Endothelial cell of umbilical vein (primary cell): Measurements from ENCODE around the gene GHITM. TPM values are rescaled to one million over a fixed set of nuclear protein-coding genes. Genes with fewer than 3 reads are reported as not detected.

Source experiments
- BruUV-seq: library from RNA; stranded (reverse); fragments of 400-500 nt; replicated peaks from 2 replicates; lab custom pipeline; 2021; lab: Mats Ljungman, UMichigan
- CTCF ChIA-PET: fragments of 300-600, 350-600 bp; sonication (Branson Sonifier 250); formaldehyde crosslinking; loops from one replicate; lab custom pipeline; 2021; ENCODE audit warnings: antibody characterized with exemption, inconsistent platforms; lab: Charles Lee
- POLR2A ChIA-PET: fragments of 300-600, 350-600 bp; sonication (Branson Sonifier 250); formaldehyde crosslinking; loops from one replicate; lab custom pipeline; 2021; ENCODE audit warnings: antibody characterized with exemption, inconsistent platforms; lab: Charles Lee
- DNase-seq: peaks from one replicate; pipeline ENCODE4 v3.0.0-alpha.2; 2011; ENCODE audit warnings: low read depth, low spot score
- FAIRE-seq: peaks from 2 replicates; lab custom pipeline; 2011; peaks lifted over from hg19 to GRCh38; lab: Jason Lieb, UNC
- H2AFZ ChIP-seq: 2 replicates; pipeline ENCODE4 v1.6.0; 2012; ENCODE audit warnings: low read depth, low read length, control low read depth, inconsistent platforms
- H3K27ac ChIP-seq: 2 replicates; pipeline ENCODE4 v1.5.1; 2011; ENCODE audit warnings: low read depth, mild to moderate bottlenecking, control low read depth, low read length, moderate library complexity; ENCODE audit not compliant: insufficient read depth
- H3K27me3 ChIP-seq, 2 experiments: 2 replicates each; pipeline versions ENCODE4 v1.6.0 to v1.6.1; 2011; ENCODE audit warnings: low read length in 2 of 2, mixed read lengths in 1 of 2; ENCODE audit not compliant: control insufficient read depth in 2 of 2, insufficient read depth in 2 of 2
- H3K36me3 ChIP-seq, 2 experiments: 2 replicates in 1 of 2; 3 replicates in 1 of 2; pipeline ENCODE4 v1.5.1; 2011; ENCODE audit warnings: low read length in 2 of 2, mild to moderate bottlenecking in 1 of 2, moderate library complexity in 1 of 2; ENCODE audit not compliant: control insufficient read depth in 2 of 2, insufficient read depth in 2 of 2; ENCODE audit errors: extremely low read depth in 1 of 2
- H3K4me1 ChIP-seq: 3 replicates; pipeline ENCODE4 v1.5.1; 2011; ENCODE audit warnings: mild to moderate bottlenecking, low read length; ENCODE audit not compliant: control insufficient read depth, insufficient read depth; ENCODE audit errors: extremely low read depth
- H3K4me2 ChIP-seq: 2 replicates; pipeline ENCODE4 v1.6.1; 2011; ENCODE audit warnings: low read length, control low read depth, mixed read lengths; ENCODE audit not compliant: insufficient read depth
- H3K4me3 ChIP-seq, 3 experiments: fragments of 200-600 bp in 1 of 3; sonication (generic), shearing (Covaris generic) in 1 of 3; replicated peaks in 1 of 3; 2 replicates each; pipeline ENCODE4 v1.5.1; 2011 to 2016; ENCODE audit warnings: control low read depth in 3 of 3, low read length in 3 of 3, mild to moderate bottlenecking in 2 of 3, inconsistent platforms in 1 of 3, low read depth in 1 of 3, moderate library complexity in 1 of 3; ENCODE audit not compliant: insufficient read depth in 1 of 3
- H3K79me2 ChIP-seq: 2 replicates; pipeline ENCODE4 v1.6.0; 2012; ENCODE audit warnings: low read length, inconsistent platforms; ENCODE audit not compliant: control insufficient read depth, insufficient read depth
- H3K9ac ChIP-seq: replicated peaks from 2 replicates; pipeline ENCODE3; 2011; ENCODE audit warnings: low read length, control low read depth; ENCODE audit not compliant: insufficient read depth; ENCODE audit errors: extremely low read depth
- H3K9me1 ChIP-seq: replicated peaks from 3 replicates; pipeline ENCODE4 v1.6.0; 2011; ENCODE audit warnings: mild to moderate bottlenecking, low read length; ENCODE audit not compliant: control insufficient read depth, insufficient read depth; ENCODE audit errors: extremely low read depth
- H3K9me3 ChIP-seq: replicated peaks from 2 replicates; pipeline ENCODE4 v1.5.1; 2012; ENCODE audit warnings: low read length, inconsistent platforms; ENCODE audit not compliant: control insufficient read depth, insufficient read depth
- H4K20me1 ChIP-seq: replicated peaks from 2 replicates; pipeline ENCODE3; 2011; ENCODE audit warnings: mild to moderate bottlenecking, low read length; ENCODE audit not compliant: control insufficient read depth, insufficient read depth; ENCODE audit errors: extremely low read depth
- CTCF ChIP-seq, 2 donors: IDR thresholded peaks; 1 replicate in 1 of 2; 2 replicates in 1 of 2; pipeline ENCODE4 v1.5.1; 2011; ENCODE audit warnings: low read length in 2 of 2, mild to moderate bottlenecking in 2 of 2, moderate library complexity in 2 of 2, control low read depth in 1 of 2, inconsistent platforms in 1 of 2, low read depth in 1 of 2; ENCODE audit not compliant: insufficient read depth in 1 of 2; ENCODE audit errors: extremely low read depth in 1 of 2
- EZH2 ChIP-seq: IDR thresholded peaks from 2 replicates; pipeline ENCODE4 v1.6.1; 2012; ENCODE audit warnings: borderline replicate concordance, low read depth, mild to moderate bottlenecking, moderate library complexity, low read length, inconsistent platforms; ENCODE audit not compliant: severe bottlenecking
- FOS ChIP-seq: IDR thresholded peaks from 2 replicates; pipeline ENCODE4 v1.6.1; 2011; ENCODE audit warnings: mild to moderate bottlenecking, low read length, moderate library complexity, borderline replicate concordance; ENCODE audit not compliant: insufficient read depth
- GATA2 ChIP-seq: IDR thresholded peaks from 2 replicates; pipeline ENCODE4 v1.7.0; 2011; ENCODE audit warnings: low read depth, mild to moderate bottlenecking, moderate library complexity, mixed read lengths, low read length; ENCODE audit not compliant: insufficient read length, insufficient read depth
- JUN ChIP-seq: IDR thresholded peaks from 2 replicates; pipeline ENCODE4 v1.6.1; 2011; ENCODE audit warnings: borderline replicate concordance, low read depth; ENCODE audit not compliant: insufficient read length, insufficient read depth
- MAX ChIP-seq: IDR thresholded peaks from 2 replicates; pipeline ENCODE4 v1.6.1; 2011; ENCODE audit not compliant: insufficient read depth, insufficient read length
- MYC ChIP-seq: IDR thresholded peaks from one replicate; pipeline ENCODE4 v1.6.1; 2011; ENCODE audit warnings: mild to moderate bottlenecking, low read depth, low read length
- POLR2A ChIP-seq: IDR thresholded peaks from 2 replicates; pipeline ENCODE4 v1.6.1; 2012; ENCODE audit warnings: low read depth, mild to moderate bottlenecking, control low read depth, low read length
- POLR2AphosphoS5 ChIP-seq: IDR thresholded peaks from 2 replicates; pipeline ENCODE4 v1.6.1; 2012; ENCODE audit warnings: low read depth, mild to moderate bottlenecking, control low read depth, low read length, moderate library complexity; ENCODE audit not compliant: insufficient read depth
- dilution Hi-C: fragments of 300-500 bp; cut with MboI; formaldehyde crosslinking; loops from one replicate; pipeline ENCODE4 v1.15.0; 2019; ENCODE audit warnings: low sequenced_read_pairs; ENCODE audit not compliant: extremely low pct_ligation_motif_present
- intact Hi-C: fragments of 100-400 bp; cut with micrococcal nuclease; formaldehyde crosslinking; loops from one replicate; pipeline ENCODE4 v1.10.0; 2022
- polyA plus RNA-seq, 4 experiments: library from polyadenylated mRNA; depleted of rRNA in 3 of 4; stranded (reverse) in 3 of 4; unstranded in 1 of 4; fragments of >200 nt; gene quantifications; 2 replicates each; pipeline versions ENCODE4 v1.2.1 to v1.2.3, GENCODE V29; 2011 to 2012; ENCODE audit warnings: missing spikeins in 1 of 4
- total RNA-seq: library from RNA; stranded (reverse); gene quantifications from 2 replicates; pipeline ENCODE4 v1.2.3, GENCODE V29; 2021

The GHITM gene
- total and polyA plus RNA-seq, 2 donors (not counting 3 experiments of a cell fraction or from before 2014, with no cell fraction given), result 113 to 122 TPM

GRCh38 chr10:84163996-84164395, 24.7 kb downstream of the GHITM start:
- Histone ChIP-seq H3K36me3 (no peaks in the 10 kb centered on the region), H3K9ac (no peak overlapping the region), H2AFZ (no peak overlapping the region), H3K4me3 (no peak overlapping the region), H3K27me3 (peaks cover 3 to 5% of the 10 kb centered on the region in 2 experiments), H3K9me1 (no peaks in the 10 kb centered on the region), H4K20me1 (no peaks in the 10 kb centered on the region), H3K9me3 (no peaks in the 10 kb centered on the region), H3K4me2 (no peak overlapping the region), H3K27ac (no peak overlapping the region), H3K79me2 (no peaks in the 10 kb centered on the region), H3K4me1 (no peaks in the 10 kb centered on the region)
- DNase-seq (no peak), FAIRE-seq (no peak)
- intact Hi-C loops (no loop called here), dilution Hi-C loops (no loop called here)
- TF ChIP-seq FOS (no peak), POLR2AphosphoS5 (no peak), JUN (no peak)
- BruUV-seq, result no TSS peak
- CTCF ChIA-PET, result interaction anchor here (0.6 to 2.6 kb wide), 2 partner anchors 8 to 16 kb away, joined by 3 to 12 read pairs; no protein-coding TSS in a partner anchor
- POLR2A ChIA-PET, result no interaction called here

GRCh38 chr10:84164442-84164841, 25.1 kb downstream of the GHITM start:
- H3K27ac ChIP-seq, result no peak overlapping the region
- H3K4me3 ChIP-seq, result no peak overlapping the region
- FAIRE-seq, result no peak
- H3K27me3 ChIP-seq, result peaks cover 2 to 3% of the 10 kb centered on the region in 2 experiments
- no peak for TF ChIP-seq FOS
- no peak for TF ChIP-seq EZH2
- no peak for TF ChIP-seq MYC
- TF ChIP-seq MAX, result no peak
- TF ChIP-seq CTCF (IDR thresholded peaks at IDR 0.05; ENCODE audit: extremely low read depth in 1 of 2, insufficient read depth in 1 of 2, low read depth in 1 of 2, low read length in 2 of 2), result no peak
- no peak for TF ChIP-seq POLR2A
- no peak for TF ChIP-seq POLR2AphosphoS5
- TF ChIP-seq JUN, result no peak
- no peak for TF ChIP-seq GATA2
- H3K9ac ChIP-seq, result no peak overlapping the region
- dilution Hi-C loops (no loop called here), intact Hi-C loops (no loop called here)
- no TSS peak for BruUV-seq
- ChIA-PET CTCF (interaction anchor here (0.6 to 2.6 kb wide), 3 partner anchors 9 to 373 kb away, joined by 3 to 12 read pairs (median 3); no protein-coding TSS in a partner anchor), POLR2A (no interaction called here)
- H3K36me3 ChIP-seq, result no peaks in the 10 kb centered on the region
- H4K20me1 ChIP-seq, result no peaks in the 10 kb centered on the region
- no peaks in the 10 kb centered on the region for H3K9me1 ChIP-seq
- H3K4me2 ChIP-seq, result no peak overlapping the region
- H3K79me2 ChIP-seq, result no peaks in the 10 kb centered on the region
- H3K9me3 ChIP-seq, result no peaks in the 10 kb centered on the region
- no peak overlapping the region for H2AFZ ChIP-seq
- H3K4me1 ChIP-seq, result no peaks in the 10 kb centered on the region
- no peak for DNase-seq
